GM19351 (cell line): ENCODE results near the gene ADGRV1.

Source experiments
- ATAC-seq: cut with Tn5 transposase; IDR thresholded peaks from one replicate; pipeline ENCODE4 v1.9.1; 2021; ENCODE audit warnings: mild to moderate bottlenecking, moderate library complexity; ENCODE audit not compliant: unreplicated experiment

Gene ADGRV1

DNA sequence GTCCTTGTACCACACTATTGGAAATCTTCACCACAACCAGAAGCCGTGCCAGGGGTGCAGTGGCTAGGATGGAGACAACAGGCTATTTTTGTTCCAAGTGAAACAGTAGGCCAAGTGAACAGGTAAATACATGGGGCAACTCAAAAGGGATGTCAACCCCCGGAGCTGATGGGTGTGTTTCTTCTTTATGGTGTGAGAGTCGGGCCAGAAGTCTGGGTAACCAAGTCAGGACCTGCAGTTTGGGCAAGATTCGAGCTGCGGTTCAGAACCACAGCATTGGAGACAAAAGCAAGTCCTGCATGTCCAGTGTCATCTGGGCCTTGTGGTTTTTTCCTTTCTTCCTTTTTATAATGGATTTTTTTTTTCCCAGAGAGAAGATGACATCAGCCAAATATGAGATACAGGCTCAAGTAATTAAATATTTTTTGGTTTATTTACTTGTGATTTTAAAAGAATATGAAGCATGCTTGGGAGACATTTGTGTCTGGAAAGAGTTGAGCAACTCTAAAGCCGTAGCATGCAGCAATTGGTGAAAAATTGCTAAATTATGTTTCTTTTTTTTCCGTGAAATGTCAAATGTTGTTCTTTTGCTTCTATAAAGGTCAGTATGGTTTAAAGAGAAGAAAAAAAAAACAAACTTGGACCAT lies 562.9 kb downstream of the ADGRV1 start:
- no peak for ATAC-seq

DNA sequence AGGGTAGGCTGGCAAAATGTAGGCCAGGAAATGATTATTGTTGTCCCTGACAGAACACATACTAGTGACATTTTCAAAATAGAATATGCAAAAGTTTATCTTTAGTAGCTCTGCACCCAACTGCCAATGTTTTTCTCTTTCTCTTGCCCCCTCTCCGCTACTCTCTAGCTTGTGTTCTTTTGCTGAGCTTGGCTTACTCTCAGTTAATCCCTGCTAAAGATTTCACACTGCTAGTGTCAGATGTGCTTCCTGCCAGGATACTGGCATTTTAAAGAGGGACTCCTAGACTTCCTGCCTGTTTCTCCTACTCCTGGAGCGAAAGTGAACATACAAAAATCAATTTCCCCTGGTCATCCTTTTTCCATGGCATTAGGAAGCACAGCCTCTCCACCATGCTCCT lies 564.1 kb downstream of the ADGRV1 start:
- no peak for ATAC-seq

DNA sequence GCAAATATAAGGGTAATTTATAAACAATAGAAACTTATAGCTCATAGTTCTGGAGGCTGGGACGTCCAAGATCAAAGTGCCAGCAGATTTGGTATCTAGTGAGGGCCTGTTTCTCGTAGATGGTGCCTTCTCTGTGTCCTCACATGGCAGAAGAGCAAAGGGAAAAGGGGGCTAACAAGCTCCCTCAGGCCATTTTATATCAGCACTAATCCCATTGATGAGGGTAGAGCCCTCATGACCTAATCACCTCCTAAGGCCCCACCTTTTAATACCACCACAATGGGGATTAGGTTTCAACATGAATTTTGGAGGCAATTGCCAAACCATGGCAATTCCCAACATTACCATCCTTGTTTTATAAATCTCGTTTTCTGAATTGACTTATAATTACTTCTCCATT lies 564.7 kb downstream of the ADGRV1 start:
- no peak for ATAC-seq

DNA sequence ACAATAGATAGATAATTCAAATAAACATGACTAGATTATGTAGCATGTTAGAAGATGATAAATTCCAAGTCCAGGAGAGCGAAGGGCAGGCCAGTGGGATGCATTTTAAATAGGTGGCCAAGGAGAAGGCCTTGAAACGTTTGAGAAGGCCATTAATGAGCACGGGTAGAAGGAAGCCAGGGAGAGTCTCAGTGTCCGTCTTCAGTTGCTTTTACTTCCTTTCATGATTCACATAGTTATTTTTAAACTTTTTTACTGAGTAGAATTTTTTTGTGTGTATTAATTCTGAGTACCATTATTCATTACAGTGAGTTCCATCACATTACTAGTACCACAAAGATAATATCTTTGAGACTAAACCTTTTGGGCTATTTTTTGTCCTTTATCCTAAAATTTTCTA lies 565.3 kb downstream of the ADGRV1 start:
- ATAC-seq: no peak

DNA sequence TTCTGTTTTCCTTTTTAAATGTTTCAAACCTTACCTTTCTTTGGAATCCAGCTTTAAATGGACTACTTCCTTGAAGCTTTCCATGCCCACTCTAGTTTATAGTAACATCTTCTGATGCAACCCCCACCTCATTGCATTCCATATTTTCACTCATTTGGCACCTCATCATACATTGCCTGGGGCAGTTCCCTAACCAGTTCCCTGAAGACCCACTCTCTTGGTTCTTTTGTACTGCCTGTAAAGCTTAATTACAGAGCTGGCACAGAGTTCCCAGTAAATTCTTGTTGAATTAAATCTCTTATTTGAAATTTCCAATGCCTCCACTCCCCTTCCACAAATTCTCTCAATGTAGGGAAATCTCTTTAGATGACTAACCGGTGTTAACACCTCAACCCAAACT lies 567.3 kb downstream of the ADGRV1 start:
- no peak for ATAC-seq

GRCh38 chr5:91126448-91126847 lies 567.9 kb downstream of the ADGRV1 start:
- no peak for ATAC-seq

DNA sequence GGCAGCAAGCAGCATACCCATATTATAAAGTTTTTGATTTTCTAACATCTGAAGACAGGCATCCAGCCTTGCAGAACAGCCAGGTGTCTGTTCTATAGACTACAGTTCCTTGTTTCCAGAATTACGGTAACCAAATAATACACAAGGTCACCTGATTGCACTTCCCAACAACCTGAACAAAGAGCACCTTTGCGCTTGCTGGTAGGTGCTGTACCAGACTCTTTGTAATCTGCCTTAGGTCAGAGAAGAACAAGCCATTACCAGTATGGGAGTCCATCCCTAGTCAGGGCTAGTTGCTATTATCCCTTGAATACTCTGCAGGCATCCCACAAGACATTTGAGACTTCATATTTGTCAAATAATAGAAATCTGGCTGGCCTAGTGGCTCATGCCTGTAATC lies 568.3 kb downstream of the ADGRV1 start:
- no peak for ATAC-seq

GRCh38 chr5:91127456-91128081 lies 569.0 kb downstream of the ADGRV1 start:
- ATAC-seq: no peak

DNA sequence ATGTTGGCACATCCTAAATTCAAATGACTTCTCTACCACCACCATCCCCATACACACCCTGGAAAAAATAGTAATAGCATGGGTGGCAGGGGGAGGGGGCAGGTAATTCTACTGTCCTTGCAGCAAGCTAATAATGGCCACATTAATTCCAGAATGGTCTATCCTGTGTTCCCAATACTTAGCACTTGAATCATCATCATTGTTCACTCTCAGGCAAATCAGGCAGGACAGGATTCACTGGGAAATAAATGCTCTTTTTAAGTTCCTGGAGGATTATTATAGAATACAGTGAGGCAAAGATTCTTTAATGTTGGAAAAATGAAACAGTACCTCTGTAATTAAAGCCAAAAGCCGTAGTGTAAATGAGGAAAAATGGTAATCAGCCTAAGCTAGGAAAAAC lies 570.0 kb downstream of the ADGRV1 start:
- no peak for ATAC-seq

DNA sequence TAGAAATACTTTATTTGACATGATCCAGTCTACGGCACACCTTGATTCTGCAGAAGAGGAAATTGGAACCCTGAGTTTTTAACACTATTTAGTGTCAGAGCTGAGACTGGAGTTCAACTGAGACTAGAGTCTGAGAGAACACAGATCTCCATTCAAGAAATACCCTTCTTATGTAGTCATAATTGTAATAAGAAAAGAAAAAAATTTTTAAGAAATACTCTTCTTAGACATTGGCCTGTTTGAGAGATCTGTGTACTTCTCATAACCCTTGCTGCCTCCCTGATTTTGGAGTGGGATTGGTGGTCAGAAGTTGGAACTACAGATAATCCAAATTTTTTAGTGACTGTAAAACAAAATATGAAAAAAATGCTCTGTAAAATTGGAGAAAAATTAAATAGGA lies 571.2 kb downstream of the ADGRV1 start:
- ATAC-seq: no peak

DNA sequence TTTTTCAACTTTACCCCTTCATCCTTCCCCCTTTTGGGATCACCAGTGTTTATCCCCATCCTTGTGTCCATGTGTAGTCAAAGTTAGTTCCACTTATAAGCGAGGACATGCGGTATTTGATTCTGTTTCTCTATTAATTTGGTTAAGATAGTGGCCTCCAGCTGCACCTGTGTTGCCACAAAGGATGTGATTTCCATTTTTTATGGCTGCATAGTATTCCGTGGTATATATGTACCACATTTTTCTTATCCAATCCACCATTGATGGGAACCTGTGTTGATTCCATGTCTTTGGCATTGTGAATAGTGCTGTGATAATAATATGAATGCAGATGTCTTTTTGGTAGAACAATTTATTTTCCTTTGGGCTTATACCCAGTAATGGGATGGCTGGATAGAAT lies 572.2 kb downstream of the ADGRV1 start:
- ATAC-seq: no peak

GRCh38 chr5:91132550-91132949 lies 574.0 kb downstream of the ADGRV1 start:
- no peak for ATAC-seq

GRCh38 chr5:91133183-91133582 lies 574.6 kb downstream of the ADGRV1 start:
- no peak for ATAC-seq

- ATAC-seq: no peak
These were observed 577.1 kb downstream of the ADGRV1 start for GRCh38 chr5:91135475-91136248.

DNA sequence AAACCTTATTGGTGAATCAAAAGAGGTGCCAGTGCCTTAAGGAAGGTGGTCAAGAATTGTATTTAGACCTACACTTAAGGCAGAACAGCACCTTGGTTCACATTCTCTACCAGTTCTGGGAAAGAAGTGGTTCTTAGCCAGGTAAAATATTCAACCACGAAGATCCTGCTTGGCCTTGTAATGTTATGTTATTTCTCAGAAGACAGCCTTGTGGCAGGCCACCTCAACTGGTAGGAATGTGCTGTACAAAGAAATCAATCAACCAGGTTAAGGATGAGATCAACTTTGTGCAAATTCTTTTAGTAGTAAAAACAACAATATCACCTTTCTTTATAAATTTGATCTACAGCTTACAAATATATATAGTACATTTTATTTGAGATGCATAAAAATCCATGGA lies 577.7 kb downstream of the ADGRV1 start:
- ATAC-seq: no peak

GRCh38 chr5:91137647-91138046 lies 579.0 kb downstream of the ADGRV1 start:
- no peak for ATAC-seq

DNA sequence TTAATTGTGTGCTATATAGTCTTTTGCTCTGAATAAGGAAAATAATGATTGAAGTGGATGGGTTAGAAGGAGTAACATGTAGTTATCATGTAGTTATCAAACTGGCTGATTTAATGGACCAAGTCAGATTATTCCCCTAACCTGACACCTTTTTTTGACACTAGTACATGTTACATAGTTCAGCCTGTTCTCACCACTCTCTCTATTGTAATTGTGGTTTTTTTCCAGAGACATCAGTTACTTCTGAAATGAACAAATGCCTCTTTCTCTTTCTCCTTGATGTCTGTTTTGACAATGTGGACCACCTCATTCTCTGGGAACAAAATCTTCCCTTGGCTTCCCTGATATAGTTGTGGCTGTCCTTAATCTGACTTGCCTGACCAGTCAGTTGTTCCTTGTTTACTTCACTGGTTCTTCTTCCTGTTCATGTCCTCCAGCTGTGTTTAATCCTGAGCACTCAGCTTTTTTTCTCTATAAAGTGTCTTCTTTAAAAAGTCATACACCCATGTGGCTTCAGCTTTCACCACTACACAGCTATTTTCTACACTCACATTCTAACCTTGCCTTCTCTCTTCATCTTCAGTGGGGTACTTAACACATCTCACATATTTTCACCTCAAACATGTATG lies 581.1 kb downstream of the ADGRV1 start:
- no peak for ATAC-seq

GRCh38 chr5:91140657-91141056 lies 582.1 kb downstream of the ADGRV1 start:
- no peak for ATAC-seq

DNA sequence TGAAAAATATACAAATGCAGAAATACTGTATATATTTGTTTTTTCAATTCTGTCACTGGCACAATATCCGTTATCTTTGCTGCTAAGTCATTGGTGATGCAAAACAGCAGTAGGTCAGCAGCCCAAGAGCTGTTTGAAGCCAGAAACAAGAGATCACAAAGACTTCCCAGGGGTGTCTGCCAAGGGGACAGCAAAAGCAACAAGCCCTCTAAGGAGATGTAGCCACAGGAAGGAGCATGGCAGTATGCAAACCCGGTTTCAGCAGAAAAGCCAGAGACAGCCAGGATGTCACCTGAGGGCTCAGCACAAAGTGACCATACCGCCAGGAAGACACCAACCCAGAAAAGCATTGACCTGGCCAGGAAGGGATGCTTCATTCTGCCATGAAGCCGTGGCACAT lies 583.0 kb downstream of the ADGRV1 start:
- no peak for ATAC-seq

- no peak for ATAC-seq
These were observed 583.8 kb downstream of the ADGRV1 start for GRCh38 chr5:91142386-91142785.

DNA sequence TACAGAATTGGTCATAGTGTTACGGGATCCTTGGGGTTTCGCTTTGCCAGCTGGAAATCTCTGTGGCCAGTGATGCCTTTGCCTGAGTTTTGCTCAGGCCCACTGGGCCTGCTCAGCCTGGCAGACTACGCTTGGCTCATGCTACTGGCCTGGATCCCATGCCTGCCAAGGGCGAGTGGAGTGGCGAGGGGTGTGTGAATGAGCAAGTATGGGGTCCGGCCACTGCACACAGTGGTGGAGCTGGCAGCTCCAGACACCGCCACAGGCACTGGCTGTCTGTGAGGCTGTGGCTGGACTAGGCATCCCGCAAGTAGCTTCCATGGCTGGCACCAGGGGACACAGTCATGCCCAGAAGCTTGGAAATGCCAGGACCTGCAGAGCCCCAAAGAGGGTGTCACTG lies 584.2 kb downstream of the ADGRV1 start:
- no peak for ATAC-seq

DNA sequence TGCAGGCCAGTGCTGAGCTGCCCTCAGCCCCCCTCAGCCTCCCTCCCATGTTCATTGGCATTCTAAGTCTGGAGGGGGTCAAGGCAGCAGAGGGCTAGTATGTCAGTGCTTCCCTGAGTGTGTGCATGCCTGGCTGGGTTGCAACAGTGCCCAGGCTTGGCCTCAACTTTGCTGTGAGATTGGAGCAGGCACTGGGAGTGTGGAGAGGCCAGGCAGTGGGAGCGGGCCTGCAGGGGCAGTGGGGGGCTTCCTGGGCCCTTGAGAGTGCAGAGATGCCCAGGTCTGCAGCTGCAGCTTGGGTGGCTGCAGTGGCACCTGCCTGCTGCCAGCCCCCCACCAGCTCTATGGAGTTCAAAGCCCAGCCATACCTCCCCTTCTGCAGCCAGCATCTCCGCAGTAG lies 585.2 kb downstream of the ADGRV1 start:
- ATAC-seq: no peak
